Dedifferentiated amniotic fluid mesenchymal stem cell (primary cell): ENCODE results near the gene TRIOBP.

Source experiments
- DNase-seq: peaks from one replicate; pipeline ENCODE4 v3.0.0-alpha.2; 2016; ENCODE audit errors: extremely low spot score

Gene TRIOBP

GRCh38 chr22:37804881-37805809 lies 108.3 kb downstream of the TRIOBP start:
- DNase-seq: peak; percentile 49

- DNase-seq: no peak
Measured at GRCh38 chr22:37805810-37806277, 109.0 kb downstream of the TRIOBP start.

GRCh38 chr22:37806409-37807333 lies 109.8 kb downstream of the TRIOBP start:
- DNase-seq: no peak

- peak; percentile 92 for DNase-seq
Measured at GRCh38 chr22:37807410-37808293, 110.8 kb downstream of the TRIOBP start, which contains the start of gene GCAT. GCAT (plus strand) TSS chr22:37807934; CDS start chr22:37807968, 34 bp downstream.

GRCh38 chr22:37808294-37808657 lies 111.4 kb downstream of the TRIOBP start:
- no peak for DNase-seq

GRCh38 chr22:37809672-37810333 lies 113.0 kb downstream of the TRIOBP start:
- no peak for DNase-seq

- no peak for DNase-seq
Measured at GRCh38 chr22:37811867-37812266, 115.0 kb downstream of the TRIOBP start.

GRCh38 chr22:37812869-37813678 lies 116.2 kb downstream of the TRIOBP start:
- DNase-seq: no peak

- DNase-seq: no peak
Measured at GRCh38 chr22:37815593-37815992, 118.7 kb downstream of the TRIOBP start.

- DNase-seq: no peak
Measured at GRCh38 chr22:37816543-37817180, 119.8 kb downstream of the TRIOBP start.

GRCh38 chr22:37817705-37818408 lies 121.0 kb downstream of the TRIOBP start:
- peak; percentile 69 for DNase-seq

GRCh38 chr22:37818409-37819104 lies 121.7 kb downstream of the TRIOBP start:
- DNase-seq: no peak

- no peak for DNase-seq
Measured at GRCh38 chr22:37819105-37819433, 122.2 kb downstream of the TRIOBP start.

GRCh38 chr22:37820350-37820749 lies 123.5 kb downstream of the TRIOBP start:
- no peak for DNase-seq

GRCh38 chr22:37822079-37822833 lies 125.4 kb downstream of the TRIOBP start:
- DNase-seq: no peak

- no peak for DNase-seq
Measured at GRCh38 chr22:37823134-37823985, 126.5 kb downstream of the TRIOBP start, which contains the start of gene GALR3. GALR3 (plus strand) TSS chr22:37823382; CDS start chr22:37823407, 25 bp downstream.
